Fibroblast of mammary gland (primary cell): ENCODE measurements around the gene ZBTB18.

Experiments
- DNase-seq: peaks from one replicate; pipeline ENCODE4 v3.0.0-alpha.2; 2010; ENCODE audit warnings: low read depth
- H3K4me3 ChIP-seq: 2 replicates; pipeline ENCODE4 v1.5.1; 2011; ENCODE audit warnings: low read depth, mild to moderate bottlenecking, low read length, moderate library complexity; ENCODE audit not compliant: control insufficient read depth
- TF ChIP-seq, protein P1 (sequence below): conservative IDR thresholded peaks from 2 replicates; pipeline ENCODE4 v1.5.1; 2011; ENCODE audit warnings: low read depth, low read length, inconsistent platforms; ENCODE audit not compliant: control insufficient read depth, insufficient read depth

Gene ZBTB18

DNA sequence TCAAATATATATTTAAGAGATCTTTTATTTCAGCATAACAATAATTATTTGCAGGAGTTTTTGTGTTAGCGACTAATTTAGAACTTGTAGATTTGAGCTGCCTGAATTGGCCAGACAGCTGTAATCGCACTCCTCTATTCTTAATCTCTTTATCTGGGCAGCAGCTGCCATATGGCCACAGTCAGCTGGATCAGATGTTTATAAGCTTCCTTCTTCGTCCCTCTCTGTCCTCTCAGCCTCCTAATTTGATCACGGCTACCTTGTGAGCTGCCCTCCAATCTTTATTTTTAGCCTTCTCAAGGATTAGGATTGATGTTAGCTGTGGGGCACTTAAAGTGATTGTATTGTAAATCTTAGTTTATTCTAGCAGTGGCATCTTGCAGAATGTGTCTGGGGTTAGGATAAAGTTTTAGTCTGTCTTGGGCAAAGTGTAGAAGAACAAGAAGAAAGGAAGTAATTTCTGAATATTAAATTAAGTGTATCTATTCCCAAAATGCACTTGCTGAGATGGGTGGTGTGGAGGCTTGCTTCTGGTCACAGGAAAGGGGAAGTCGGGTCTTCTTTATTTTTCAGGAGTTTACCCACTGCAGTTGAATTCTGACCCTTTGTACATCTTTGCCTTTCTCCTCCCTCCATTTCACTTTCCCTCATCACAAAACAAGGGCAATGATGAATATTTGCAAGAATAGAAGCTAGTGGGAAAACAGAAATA, 1.1 kb downstream of the ZBTB18 start:
- no peak for DNase-seq
- TF ChIP-seq, protein P1, sequence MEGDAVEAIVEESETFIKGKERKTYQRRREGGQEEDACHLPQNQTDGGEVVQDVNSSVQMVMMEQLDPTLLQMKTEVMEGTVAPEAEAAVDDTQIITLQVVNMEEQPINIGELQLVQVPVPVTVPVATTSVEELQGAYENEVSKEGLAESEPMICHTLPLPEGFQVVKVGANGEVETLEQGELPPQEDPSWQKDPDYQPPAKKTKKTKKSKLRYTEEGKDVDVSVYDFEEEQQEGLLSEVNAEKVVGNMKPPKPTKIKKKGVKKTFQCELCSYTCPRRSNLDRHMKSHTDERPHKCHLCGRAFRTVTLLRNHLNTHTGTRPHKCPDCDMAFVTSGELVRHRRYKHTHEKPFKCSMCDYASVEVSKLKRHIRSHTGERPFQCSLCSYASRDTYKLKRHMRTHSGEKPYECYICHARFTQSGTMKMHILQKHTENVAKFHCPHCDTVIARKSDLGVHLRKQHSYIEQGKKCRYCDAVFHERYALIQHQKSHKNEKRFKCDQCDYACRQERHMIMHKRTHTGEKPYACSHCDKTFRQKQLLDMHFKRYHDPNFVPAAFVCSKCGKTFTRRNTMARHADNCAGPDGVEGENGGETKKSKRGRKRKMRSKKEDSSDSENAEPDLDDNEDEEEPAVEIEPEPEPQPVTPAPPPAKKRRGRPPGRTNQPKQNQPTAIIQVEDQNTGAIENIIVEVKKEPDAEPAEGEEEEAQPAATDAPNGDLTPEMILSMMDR: no peak
- H3K4me3 ChIP-seq: no peak overlapping the region

DNA sequence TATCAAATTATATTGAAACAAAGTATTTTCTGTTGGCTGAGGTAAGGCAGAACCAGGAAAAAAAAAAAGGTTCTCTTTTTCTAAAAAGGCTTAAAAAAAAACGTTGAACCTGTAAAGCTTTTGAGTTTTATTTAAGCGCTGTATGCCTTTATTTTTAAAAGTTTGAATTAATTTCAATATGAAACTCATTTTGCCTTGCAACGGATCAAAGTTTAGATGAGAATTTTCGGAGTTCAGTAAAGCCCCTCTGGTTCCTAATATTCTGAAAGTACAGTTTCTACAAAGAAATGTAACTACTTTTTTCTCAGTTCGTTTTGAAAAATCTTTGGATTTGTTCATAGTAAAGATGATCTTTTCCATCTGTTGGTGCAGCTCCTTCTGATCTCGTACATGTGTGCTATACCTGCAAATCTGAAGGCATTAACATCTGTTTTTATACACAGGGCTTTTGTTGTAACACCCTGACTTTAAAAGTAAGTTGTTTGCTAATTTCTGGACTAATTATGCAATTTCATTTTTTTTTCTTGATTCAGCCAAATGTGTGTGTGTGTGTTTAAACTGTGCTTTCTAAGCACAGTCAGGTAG, 1.7 kb downstream of the ZBTB18 start:
- DNase-seq: no peak
- no peak overlapping the region for H3K4me3 ChIP-seq
- TF ChIP-seq, protein P1: no peak

DNA sequence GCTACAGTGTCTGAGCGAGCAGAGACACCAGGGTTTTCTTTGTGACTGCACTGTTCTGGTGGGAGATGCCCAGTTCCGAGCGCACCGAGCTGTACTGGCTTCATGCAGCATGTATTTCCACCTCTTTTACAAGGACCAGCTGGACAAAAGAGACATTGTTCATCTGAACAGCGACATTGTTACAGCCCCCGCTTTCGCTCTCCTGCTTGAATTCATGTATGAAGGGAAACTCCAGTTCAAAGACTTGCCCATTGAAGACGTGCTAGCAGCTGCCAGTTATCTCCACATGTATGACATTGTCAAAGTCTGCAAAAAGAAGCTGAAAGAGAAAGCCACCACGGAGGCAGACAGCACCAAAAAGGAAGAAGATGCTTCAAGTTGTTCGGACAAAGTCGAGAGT, 2.7 kb downstream of the ZBTB18 start:
- DNase-seq: no peak
- TF ChIP-seq, protein P1: no peak

DNA sequence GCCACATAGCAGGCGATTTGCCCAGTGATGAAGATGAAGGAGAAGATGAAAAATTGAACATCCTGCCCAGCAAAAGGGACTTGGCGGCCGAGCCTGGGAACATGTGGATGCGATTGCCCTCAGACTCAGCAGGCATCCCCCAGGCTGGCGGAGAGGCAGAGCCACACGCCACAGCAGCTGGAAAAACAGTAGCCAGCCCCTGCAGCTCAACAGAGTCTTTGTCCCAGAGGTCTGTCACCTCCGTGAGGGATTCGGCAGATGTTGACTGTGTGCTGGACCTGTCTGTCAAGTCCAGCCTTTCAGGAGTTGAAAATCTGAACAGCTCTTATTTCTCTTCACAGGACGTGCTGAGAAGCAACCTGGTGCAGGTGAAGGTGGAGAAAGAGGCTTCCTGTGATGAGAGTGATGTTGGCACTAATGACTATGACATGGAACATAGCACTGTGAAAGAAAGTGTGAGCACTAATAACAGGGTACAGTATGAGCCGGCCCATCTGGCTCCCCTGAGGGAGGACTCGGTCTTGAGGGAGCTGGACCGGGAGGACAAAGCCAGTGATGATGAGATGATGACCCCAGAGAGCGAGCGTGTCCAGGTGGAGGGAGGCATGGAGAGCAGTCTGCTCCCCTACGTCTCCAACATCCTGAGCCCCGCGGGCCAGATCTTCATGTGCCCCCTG, 3.3 kb downstream of the ZBTB18 start:
- DNase-seq: no peak
- H3K4me3 ChIP-seq: no peak overlapping the region
- TF ChIP-seq, protein P1: no peak

More for the DNA sequence above, 2.7 kb downstream of the ZBTB18 start:
- no peak overlapping the region for H3K4me3 ChIP-seq

DNA sequence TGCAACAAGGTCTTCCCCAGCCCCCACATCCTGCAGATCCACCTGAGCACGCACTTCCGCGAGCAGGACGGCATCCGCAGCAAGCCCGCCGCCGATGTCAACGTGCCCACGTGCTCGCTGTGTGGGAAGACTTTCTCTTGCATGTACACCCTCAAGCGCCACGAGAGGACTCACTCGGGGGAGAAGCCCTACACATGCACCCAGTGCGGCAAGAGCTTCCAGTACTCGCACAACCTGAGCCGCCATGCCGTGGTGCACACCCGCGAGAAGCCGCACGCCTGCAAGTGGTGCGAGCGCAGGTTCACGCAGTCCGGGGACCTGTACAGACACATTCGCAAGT, 3.8 kb downstream of the ZBTB18 start:
- no peak for DNase-seq
- H3K4me3 ChIP-seq: no peak overlapping the region
- TF ChIP-seq, protein P1: no peak

DNA sequence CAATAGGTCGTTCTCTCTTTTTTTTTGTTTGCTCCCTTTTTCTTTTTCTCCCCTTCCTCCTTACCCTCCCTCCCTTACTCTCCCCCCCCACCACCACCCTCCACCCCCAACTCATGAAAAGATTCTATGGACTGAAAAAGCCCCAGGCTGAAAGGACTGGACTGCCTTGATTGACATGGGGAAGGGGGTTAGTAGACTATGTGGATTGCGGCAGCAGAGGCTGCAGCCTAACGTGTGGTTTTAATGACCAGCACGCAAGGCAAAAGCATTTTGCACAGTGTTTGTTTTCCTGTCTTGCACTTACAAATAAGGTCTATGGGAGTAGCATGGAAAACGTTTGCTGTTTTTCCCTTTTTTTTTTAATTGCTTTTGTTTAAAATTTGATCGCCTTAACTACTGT, 5.5 kb downstream of the ZBTB18 start:
- H3K4me3 ChIP-seq: no peak overlapping the region
- TF ChIP-seq, protein P1: no peak
- DNase-seq: no peak
